NCI-H2196 treated with DMSO at 0.1 percent for 48 hours (cell line): ENCODE data around the gene SNX15.

Experiments
- DNase-seq: peaks from one replicate; lab custom pipeline; 2025; ENCODE audit not compliant: unreplicated experiment; lab: John Stamatoyannopoulos, UW

Gene SNX15

DNA sequence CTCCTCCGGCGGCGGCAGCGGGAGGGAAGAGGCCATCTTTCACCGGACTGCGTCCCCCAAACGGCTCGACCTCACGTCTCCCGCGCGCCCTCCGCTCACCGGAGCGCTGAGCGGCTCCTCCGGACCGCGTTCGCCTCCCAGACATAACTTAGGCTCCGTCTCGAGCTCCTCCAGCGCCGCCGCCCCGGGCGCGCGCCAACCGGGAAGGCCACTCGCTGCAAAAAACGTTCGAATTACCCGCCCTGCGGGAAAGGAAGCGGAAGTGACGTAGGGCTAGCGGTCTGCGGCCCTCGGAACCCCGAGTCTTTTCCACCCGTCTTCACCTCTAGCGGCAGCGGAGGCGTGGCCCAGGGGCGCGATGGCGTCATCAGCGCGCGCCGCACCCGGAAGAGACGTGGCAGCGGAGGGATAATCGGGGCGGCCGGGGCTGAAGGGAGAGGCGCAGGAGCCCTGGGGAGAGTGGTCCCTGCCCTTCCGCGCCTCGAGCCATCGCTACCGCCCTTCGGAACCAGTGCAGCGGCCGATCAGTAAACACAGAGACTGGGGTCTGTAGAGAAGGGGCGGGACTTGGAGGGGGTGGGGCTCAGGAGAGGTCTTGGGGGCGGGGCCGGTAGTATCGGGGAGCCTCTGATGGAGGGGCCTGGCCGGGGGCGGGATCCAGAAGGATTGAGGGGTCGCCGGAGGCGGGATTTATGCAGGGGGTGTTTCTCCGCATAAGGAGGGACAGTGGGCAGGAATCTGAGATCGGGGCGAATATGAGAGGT lies 56.8 kb downstream of the SNX15 start, which contains the start of the genes CDCA5 and ZFPL1:
Gene CDCA5, minus strand, starts transcription at position 207 of the 764 bp plus-strand sequence. Its CDS starts 62 bp downstream, at position 145.
Gene ZFPL1, plus strand, starts transcription at position 389 of the 764 bp plus-strand sequence. CDS start 477 bp downstream, outside the sequence.
- peak; percentile 93 for DNase-seq

DNA sequence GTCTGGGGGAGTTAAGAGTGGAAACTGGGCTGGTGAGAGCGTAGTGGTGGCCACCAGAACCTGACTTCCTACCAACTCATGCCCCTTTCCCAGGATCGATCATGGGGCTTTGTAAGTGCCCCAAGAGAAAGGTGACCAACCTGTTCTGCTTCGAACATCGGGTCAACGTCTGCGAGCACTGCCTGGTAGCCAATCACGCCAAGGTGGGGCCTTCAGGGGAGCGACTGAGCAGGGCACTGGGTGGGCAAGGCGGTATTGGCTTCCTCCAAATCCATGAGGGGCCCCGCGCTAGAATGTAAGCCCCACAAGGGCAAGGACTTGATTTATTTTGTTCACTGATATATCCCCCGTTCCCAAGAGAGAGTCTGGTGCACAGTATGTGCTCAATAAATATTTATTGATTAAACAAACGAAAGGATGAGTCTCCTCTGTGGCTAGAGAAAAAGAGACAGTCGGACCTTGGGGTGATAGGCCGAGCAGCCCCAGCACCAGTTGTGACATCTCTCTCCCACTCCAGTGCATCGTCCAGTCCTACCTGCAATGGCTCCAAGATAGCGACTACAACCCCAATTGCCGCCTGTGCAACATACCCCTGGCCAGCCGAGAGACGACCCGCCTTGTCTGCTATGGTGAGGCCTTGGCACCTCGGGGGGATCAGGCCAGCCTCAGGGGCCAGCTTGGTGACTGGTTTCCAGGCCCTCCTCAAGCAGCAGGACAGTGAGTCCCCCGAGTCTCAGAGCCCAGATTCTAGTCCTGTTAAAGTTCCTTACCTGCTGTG lies 57.5 kb downstream of the SNX15 start:
- DNase-seq, result no peak

DNA sequence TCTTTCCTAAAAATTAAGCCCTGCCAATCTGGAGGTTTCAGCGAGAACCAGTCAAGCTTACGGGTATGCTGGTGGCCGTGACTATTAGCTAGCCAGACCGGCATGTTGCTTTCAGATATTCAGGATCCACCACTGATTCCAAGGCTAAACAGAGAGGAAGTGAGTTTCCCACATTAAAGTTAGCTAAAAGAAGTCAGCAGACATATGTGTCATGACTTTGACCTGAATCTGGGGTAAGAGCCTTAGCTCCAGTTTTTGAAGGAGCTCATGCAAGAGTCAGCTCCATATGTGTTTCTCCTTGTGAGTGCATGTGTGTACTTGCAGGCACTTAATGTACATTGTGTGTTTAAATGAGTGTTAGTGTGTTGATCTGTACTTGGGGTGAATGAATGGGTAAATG lies 58.2 kb downstream of the SNX15 start:
- DNase-seq, result no peak

DNA sequence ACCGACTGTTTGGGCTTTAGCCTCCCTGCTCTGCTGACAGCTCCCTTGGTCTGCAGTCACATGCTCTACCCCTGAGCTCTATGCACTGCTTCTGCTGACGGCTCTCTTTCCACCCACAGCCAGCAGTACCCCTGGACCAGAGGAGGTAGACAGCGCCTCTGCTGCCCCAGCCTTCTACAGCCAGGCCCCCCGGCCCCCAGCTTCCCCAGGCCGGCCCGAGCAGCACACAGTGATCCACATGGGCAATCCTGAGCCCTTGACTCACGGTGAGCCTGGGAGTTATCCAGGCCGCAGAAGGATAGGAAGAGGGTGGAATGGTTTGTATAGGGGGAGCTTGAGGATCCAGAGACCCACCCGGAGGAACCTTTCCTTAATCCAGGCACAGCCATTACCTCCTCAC lies 59.6 kb downstream of the SNX15 start:
- no peak for DNase-seq

DNA sequence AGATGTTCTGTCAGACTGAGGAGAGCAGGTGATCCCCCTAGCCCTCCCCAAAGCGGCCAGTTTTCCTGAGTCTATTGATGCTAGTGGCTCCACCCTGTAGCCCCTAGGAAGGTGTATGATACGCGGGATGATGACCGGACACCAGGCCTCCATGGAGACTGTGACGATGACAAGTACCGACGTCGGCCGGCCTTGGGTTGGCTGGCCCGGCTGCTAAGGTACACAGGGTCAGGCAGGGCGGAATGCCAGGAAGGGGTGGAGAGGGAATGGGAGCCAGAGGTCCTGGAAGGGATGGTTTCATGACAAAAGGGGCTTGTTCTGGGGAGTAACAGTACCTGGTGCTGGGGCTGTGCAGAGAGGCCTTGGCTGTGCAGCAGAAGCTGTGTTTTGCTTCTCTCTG lies 60.0 kb downstream of the SNX15 start:
- no peak for DNase-seq

DNA sequence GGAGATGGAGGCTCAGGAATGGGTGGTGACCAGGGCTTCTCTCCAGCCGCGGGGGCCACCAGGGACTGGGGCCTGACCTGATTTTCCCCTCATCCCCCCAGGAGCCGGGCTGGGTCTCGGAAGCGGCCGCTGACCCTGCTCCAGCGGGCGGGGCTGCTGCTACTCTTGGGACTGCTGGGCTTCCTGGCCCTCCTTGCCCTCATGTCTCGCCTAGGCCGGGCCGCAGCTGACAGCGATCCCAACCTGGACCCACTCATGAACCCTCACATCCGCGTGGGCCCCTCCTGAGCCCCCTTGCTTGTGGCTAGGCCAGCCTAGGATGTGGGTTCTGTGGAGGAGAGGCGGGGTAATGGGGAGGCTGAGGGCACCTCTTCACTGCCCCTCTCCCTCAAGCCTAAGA lies 60.6 kb downstream of the SNX15 start:
- no peak for DNase-seq

DNA sequence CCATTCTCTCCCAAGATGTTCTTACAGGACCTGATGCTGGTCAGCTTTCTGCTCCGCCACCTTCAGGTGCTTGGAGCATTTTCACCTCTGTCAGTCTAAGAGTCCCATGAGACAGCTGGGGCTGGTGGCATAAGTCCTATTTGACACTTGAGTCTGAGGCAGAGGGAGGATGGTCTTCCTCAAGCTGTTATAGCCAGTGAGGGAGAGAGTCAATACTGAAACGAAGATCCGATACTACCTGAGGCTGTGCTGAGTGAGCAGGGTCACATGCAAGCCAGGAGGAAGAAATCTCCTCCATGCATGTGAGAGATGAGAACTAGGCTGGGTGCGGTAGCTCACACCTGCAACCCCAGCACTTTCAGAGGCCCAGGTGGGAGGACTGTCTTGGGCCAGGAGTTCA lies 62.4 kb downstream of the SNX15 start:
- no peak for DNase-seq
